Stromal cell of bone marrow (primary cell): Measurements from ENCODE around the gene CA12.

Source experiments
- DNase-seq: peaks from one replicate; pipeline ENCODE4 v3.0.0-alpha.2; 2012; ENCODE audit warnings: low read depth

CA12 gene

GRCh38 chr15:63401714-63402497 is 20.3 kb upstream of the CA12 start:
- no peak for DNase-seq

- no peak for DNase-seq
Observed at GRCh38 chr15:63401078-63401477, 19.4 kb upstream of the CA12 start.

DNA sequence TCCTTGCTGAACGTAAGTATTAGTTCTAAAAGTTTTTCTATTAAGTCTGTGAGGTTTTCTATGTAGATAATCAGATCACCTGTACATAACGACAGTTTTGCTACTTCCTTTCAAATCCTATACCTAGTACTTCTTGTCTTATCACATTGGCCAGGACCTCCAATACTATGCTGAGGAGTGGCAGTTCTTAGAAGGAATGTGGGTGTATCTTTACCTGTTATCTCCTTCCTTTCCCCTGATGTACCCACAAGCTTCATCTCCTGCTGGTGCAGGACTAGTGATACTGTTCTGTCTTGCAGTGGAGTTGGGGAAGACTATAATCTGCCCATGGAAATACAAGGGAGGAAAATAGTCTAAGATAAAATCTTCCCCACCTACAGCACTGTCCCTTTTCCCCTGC is 16.8 kb upstream of the CA12 start:
- no peak for DNase-seq

DNA sequence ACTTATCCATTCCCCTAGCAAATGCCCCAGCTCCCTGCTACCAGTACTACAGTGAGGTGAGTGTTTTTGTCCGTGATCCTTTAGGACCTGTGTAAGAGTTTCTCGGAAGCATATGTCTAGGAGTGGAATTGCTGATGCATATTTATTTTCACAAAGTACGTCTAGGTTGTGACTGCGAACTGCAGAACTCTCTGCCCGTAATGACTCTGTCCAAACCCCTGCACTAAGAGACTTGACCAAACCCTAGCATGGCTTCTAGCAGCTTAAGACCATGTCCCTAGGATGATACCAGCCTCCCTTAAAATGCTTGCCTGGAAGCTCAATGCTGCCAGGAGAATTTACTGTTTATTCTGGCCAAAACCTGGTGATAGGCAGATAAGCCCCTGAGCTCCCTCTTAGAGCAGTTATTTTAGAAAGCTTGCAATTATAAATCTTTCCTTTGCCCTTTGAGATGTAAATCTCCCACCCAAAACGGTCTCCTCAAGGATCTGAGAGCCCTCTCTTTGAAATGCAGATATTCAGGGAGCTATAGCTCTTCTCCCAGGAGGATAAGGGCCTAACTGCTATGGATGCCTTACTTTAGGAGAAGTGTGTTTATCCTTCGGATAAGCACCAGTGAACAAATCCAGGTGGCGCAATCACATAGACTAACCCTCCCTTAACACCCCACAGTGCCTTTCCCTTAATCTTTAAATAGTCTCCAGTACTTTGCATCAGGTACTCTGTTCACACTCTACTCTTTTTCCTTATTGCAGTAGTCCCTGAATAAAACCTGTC is 14.7 kb upstream of the CA12 start:
- no peak for DNase-seq

DNA sequence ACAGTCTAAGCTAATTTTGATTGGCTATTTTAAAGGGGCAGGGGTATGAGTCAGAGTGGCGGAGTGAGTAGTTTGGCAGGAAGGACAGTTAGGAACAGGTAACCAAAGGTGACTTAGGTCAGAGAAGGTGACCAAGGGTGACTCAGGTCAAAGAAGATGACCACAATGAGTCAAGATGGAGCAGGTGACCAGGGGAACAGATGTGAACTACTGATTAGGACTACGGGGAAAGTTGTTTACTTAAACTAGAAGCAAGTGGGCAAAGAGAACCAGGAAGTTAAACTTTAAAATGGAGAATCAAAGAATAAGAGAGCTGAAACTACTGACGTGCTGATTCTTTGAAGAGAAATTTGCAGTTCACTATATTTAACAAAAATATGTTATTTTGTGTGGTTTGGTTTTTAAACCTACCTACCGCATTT is 14.1 kb upstream of the CA12 start:
- DNase-seq, result no peak

DNA sequence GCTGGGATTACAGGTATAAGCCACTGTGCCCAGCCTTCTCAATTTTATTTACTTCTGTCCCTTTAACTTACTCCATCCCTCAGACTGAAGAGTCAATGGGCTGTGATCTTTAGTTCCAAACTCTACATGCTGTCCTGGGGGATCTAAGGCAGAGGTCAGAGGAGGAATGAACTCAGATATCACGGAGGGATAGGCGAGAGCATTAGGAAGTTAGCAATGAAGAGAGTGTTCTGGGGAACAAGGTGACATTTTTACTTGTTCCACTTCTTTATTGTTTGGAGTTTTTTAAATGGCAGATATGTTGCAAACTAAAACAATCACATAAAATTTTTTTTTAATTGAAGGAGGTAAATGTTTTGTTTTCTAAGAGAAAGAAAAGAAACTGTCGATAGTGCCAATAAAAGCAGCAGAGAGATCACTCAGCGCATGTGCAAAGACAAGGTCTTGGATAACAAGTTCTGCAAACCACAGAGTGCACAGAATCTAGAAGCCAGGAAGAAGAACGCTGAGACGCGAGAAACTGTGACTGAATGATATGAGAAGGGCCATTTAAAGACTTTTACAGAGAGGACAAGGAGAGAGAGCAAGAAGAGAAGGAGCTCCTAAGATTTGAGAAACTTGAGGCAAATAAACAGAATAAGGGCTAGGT is 10.8 kb upstream of the CA12 start:
- DNase-seq, result no peak

GRCh38 chr15:63391669-63392360 is 10.2 kb upstream of the CA12 start:
- no peak for DNase-seq

DNA sequence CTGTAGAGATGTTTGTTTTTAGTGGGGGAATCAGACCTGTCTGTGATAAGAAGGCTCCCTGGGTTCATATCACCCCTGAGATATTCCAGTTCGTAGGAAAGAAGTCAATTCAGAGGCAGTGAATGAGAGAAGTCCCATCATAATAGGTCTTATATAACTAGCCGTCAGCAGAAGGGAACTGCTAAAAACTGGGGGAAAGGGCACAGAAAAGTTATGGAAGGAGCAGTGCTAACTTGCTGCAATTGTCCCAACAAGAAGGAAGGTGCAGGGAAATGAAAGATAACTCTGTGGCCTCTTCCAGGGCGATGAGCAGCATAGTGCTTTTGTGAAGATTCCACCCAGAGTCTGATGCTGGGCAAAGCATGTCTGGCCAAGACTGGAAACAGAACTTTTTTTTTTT is 9.0 kb upstream of the CA12 start:
- DNase-seq, result no peak

DNA sequence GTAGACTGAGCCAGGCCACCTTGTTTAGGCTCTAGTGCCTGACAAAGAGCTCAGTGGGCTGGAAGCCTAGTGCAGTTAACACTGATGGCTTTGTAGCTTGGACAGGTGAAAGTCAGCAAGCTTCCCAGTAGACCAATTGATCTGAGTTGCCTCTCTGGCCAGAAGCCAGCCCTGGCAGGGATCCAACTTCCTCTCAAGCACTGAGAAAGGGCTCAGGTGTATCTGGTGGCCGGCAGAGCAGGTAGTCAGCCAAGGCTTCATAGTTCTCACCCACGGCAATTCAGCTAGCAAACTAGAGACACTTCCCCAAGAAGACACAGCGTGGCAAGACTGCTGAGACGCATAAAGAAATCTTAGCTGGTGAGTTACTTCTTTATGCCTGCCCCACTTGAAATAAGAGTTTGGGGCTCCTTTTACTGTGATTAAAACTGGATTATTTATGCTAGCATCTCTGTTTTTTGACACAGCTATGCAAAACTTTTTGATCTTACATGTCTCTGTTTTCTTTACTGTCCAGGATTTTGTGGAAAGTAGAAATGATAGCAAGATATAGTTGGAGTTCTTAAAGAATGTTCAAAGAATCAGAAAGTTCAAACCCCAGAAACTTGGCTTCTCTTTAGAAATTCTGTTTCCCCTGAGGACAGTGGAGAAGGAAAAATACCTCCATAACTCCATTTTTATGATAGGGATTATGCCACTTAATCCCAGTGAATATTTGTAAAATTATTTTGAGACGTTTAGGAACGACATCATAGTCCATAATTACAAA is 8.4 kb upstream of the CA12 start:
- DNase-seq, result no peak

- no peak for DNase-seq
Observed at GRCh38 chr15:63388511-63388910, 6.9 kb upstream of the CA12 start.

GRCh38 chr15:63387748-63388493 is 6.3 kb upstream of the CA12 start:
- DNase-seq, result no peak

GRCh38 chr15:63385911-63386531 is 4.4 kb upstream of the CA12 start:
- DNase-seq, result no peak

- no peak for DNase-seq
Observed at GRCh38 chr15:63384906-63385305, 3.3 kb upstream of the CA12 start.

- DNase-seq, result no peak
Observed at GRCh38 chr15:63382966-63383710, 1.5 kb upstream of the CA12 start.

- no peak for DNase-seq
Observed at GRCh38 chr15:63380808-63381282, 801 bp downstream of the CA12 start.

- no peak for DNase-seq
Observed at GRCh38 chr15:63380151-63380807, 1.4 kb downstream of the CA12 start.

DNA sequence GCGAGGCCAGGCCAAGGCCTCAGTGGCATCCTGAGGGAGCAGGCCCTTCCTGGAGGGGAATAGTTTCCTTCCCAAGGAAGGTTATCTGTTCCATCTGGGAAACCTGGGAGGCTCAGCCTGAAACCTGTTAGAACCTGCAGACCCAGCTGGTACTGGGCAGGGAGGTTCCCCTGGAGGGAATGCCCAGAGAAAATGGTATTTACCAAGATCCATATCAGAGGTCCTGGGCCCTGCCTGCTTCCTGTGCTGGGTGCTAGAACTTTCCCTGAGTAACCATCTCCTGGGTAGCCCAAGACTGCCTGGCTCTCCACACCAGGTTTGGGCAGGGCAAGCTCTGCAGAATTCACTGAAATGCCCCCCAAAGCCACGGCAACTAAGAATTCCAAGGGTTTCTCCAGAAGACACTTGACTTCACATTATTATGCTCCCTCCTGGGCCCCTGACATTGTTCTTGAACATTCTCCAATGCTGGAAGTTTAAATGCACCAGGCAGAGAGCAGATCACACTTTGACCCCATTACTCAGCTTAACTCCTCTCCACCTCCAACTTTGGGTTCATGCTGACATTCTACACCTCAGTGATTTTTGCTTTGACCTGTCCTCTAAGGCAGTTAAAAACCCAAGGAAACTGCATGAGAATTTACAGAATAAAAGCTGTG is 2.0 kb downstream of the CA12 start:
- DNase-seq, result no peak

GRCh38 chr15:63378946-63379345 is 2.7 kb downstream of the CA12 start:
- DNase-seq, result no peak
